HG02970 (cell line): ENCODE measurements around the gene CD274.
"Not testable (repeated sequence)": the region's sequence is repeated elsewhere in the genome, so short reads cannot be mapped to it uniquely, and the experiment has no call there.

ENCODE experiments used
- ATAC-seq: cut with Tn5 transposase; IDR thresholded peaks from one replicate; pipeline ENCODE4 v1.9.1; 2021; ENCODE audit warnings: mild to moderate bottlenecking, moderate library complexity, moderate number of reproducible peaks; ENCODE audit not compliant: unreplicated experiment, low FRiP score

Gene CD274

GRCh38 chr9:5460157-5460556, 9.8 kb downstream of the CD274 start:
- no peak for ATAC-seq

- ATAC-seq: not testable (repeated sequence)
Measured at GRCh38 chr9:5464831-5465330, 14.5 kb downstream of the CD274 start.

GRCh38 chr9:5466005-5466404, 15.7 kb downstream of the CD274 start:
- ATAC-seq: no peak

GRCh38 chr9:5466766-5467165, 16.4 kb downstream of the CD274 start:
- no peak for ATAC-seq

GRCh38 chr9:5468850-5469249, 18.5 kb downstream of the CD274 start:
- ATAC-seq: no peak

- ATAC-seq: no peak
Measured at GRCh38 chr9:5470122-5470521, 19.8 kb downstream of the CD274 start.

GRCh38 chr9:5470816-5471215, 20.5 kb downstream of the CD274 start:
- no peak for ATAC-seq

- not testable (repeated sequence) for ATAC-seq
Measured at GRCh38 chr9:5475611-5476010, 25.3 kb downstream of the CD274 start.

- ATAC-seq: no peak
Measured at GRCh38 chr9:5478206-5478605, 27.9 kb downstream of the CD274 start.

GRCh38 chr9:5479994-5480694, 29.8 kb downstream of the CD274 start:
- ATAC-seq: no peak

GRCh38 chr9:5480919-5481318, 30.6 kb downstream of the CD274 start:
- ATAC-seq: no peak

- no peak for ATAC-seq
Measured at GRCh38 chr9:5481322-5482040, 31.1 kb downstream of the CD274 start.

- no peak for ATAC-seq
Measured at GRCh38 chr9:5482194-5482593, 31.9 kb downstream of the CD274 start.

GRCh38 chr9:5483306-5483705, 33.0 kb downstream of the CD274 start:
- ATAC-seq: no peak

GRCh38 chr9:5485378-5486085, 35.2 kb downstream of the CD274 start:
- ATAC-seq: no peak

- no peak for ATAC-seq
Measured at GRCh38 chr9:5486988-5487387, 36.6 kb downstream of the CD274 start.

GRCh38 chr9:5488221-5489008, 38.1 kb downstream of the CD274 start:
- no peak for ATAC-seq

GRCh38 chr9:5489630-5490490, 39.5 kb downstream of the CD274 start:
- ATAC-seq: no peak

- no peak for ATAC-seq
Measured at GRCh38 chr9:5492965-5493678, 42.8 kb downstream of the CD274 start.
